H1 (cell line): Measurements from ENCODE around the gene ADCY2. TPM values are rescaled to one million over a fixed set of nuclear protein-coding genes. Genes with fewer than 3 reads are reported as not detected.

Experiments used
- CTCF ChIA-PET: fragments of 300-600 bp; sonication (Branson Sonifier 250); formaldehyde crosslinking; loops from one replicate; lab custom pipeline; 2021; ENCODE audit not compliant: partially characterized antibody; lab: Charles Lee
- POLR2A ChIA-PET: fragments of 300-600 bp; sonication (Branson Sonifier 250); formaldehyde crosslinking; loops from one replicate; lab custom pipeline; 2021; ENCODE audit warnings: inconsistent platforms; ENCODE audit not compliant: partially characterized antibody; lab: Charles Lee
- DNase-seq, 2 experiments: peaks; one replicate each; pipeline versions ENCODE4 v3.0.0 to v3.0.0-alpha.2; 2010 to 2022; ENCODE audit warnings: low spot score in 2 of 2, low read depth in 1 of 2, mixed read lengths in 1 of 2
- FAIRE-seq: peaks from 2 replicates; lab custom pipeline; 2011; peaks lifted over from hg19 to GRCh38; lab: Jason Lieb, UNC
- H2AFZ ChIP-seq: 2 replicates; pipeline ENCODE4 v1.8.1; 2012; ENCODE audit warnings: low read length, inconsistent platforms
- H2AK5ac ChIP-seq: 2 replicates; pipeline ENCODE4 v1.6.1; 2013; ENCODE audit warnings: low read depth, low read length
- H2BK120ac ChIP-seq: replicated peaks from 2 replicates; pipeline ENCODE3; 2013; ENCODE audit warnings: low read depth, low read length, inconsistent platforms
- H2BK12ac ChIP-seq: 2 replicates; pipeline ENCODE4 v1.6.1; 2013; ENCODE audit warnings: low read depth, low read length
- H2BK15ac ChIP-seq: 2 replicates; pipeline ENCODE4 v1.6.1; 2013; ENCODE audit warnings: low read length
- H2BK20ac ChIP-seq: 2 replicates; pipeline ENCODE4 v1.6.1; 2013; ENCODE audit warnings: low read length
- H2BK5ac ChIP-seq: 2 replicates; pipeline ENCODE4 v1.6.1; 2013; ENCODE audit warnings: low read depth, low read length
- H3K14ac ChIP-seq: 2 replicates; pipeline ENCODE4 v1.6.1; 2013; ENCODE audit warnings: inconsistent platforms; ENCODE audit not compliant: insufficient read length
- H3K18ac ChIP-seq: 2 replicates; pipeline ENCODE4 v1.6.1; 2013; ENCODE audit warnings: low read length; ENCODE audit errors: extremely low read depth
- H3K23ac ChIP-seq: 2 replicates; pipeline ENCODE4 v1.6.1; 2013; ENCODE audit warnings: inconsistent platforms; ENCODE audit not compliant: insufficient read length
- H3K23me2 ChIP-seq: 2 replicates; pipeline ENCODE4 v1.6.1; 2013; ENCODE audit warnings: low read depth, low read length
- H3K27ac ChIP-seq: 2 replicates; pipeline ENCODE4 v1.6.1; 2011; ENCODE audit warnings: low read depth, low read length, inconsistent platforms
- H3K27me3 ChIP-seq, 4 experiments: replicated peaks in 1 of 4; 1 replicate in 1 of 4; 2 replicates in 3 of 4; pipeline versions ENCODE4 v1.6.1 to v1.8.1; 2011 to 2013; ENCODE audit warnings: low read length in 3 of 4, mild to moderate bottlenecking in 3 of 4, inconsistent platforms in 2 of 4, mixed read lengths in 2 of 4, moderate library complexity in 1 of 4; ENCODE audit not compliant: control insufficient read depth in 3 of 4, insufficient read depth in 3 of 4; ENCODE audit errors: extremely low read depth in 1 of 4
- H3K36me3 ChIP-seq, 4 experiments: 2 replicates each; pipeline versions ENCODE4 v1.6.1 to v1.8.1; 2011 to 2013; ENCODE audit warnings: mild to moderate bottlenecking in 4 of 4, low read length in 3 of 4, moderate library complexity in 2 of 4, control low read depth in 1 of 4, inconsistent platforms in 1 of 4; ENCODE audit not compliant: insufficient read depth in 4 of 4, control insufficient read depth in 2 of 4
- H3K4ac ChIP-seq: replicated peaks from 2 replicates; pipeline ENCODE3; 2013; ENCODE audit warnings: low read length, low read depth, mixed read lengths, inconsistent platforms; ENCODE audit not compliant: insufficient read length
- H3K4me1 ChIP-seq, 4 experiments: replicated peaks in 1 of 4; 1 replicate in 1 of 4; 2 replicates in 3 of 4; pipeline versions ENCODE4 v1.6.1 to v1.8.1; 2011 to 2013; ENCODE audit warnings: low read length in 3 of 4, inconsistent platforms in 2 of 4, mixed read lengths in 1 of 4; ENCODE audit not compliant: insufficient read depth in 4 of 4, control insufficient read depth in 3 of 4
- H3K4me2 ChIP-seq, 2 experiments: 2 replicates each; pipeline versions ENCODE4 v1.6.1 to v1.8.1; 2011 to 2013; ENCODE audit warnings: low read depth in 2 of 2, low read length in 2 of 2, control low read depth in 1 of 2, inconsistent platforms in 1 of 2, mild to moderate bottlenecking in 1 of 2; ENCODE audit not compliant: insufficient read depth in 1 of 2
- H3K4me3 ChIP-seq, 4 experiments: fragments of 200-600, 300-600 bp in 1 of 4; sonication (generic), shearing (Covaris generic), sonication (Bioruptor Twin) in 1 of 4; 2 replicates each; pipeline versions ENCODE4 v1.5.1 to v1.8.1; 2011 to 2016; ENCODE audit warnings: low read length in 4 of 4, low read depth in 3 of 4, control low read depth in 2 of 4, inconsistent platforms in 2 of 4, mild to moderate bottlenecking in 2 of 4, mixed read lengths in 1 of 4, moderate library complexity in 1 of 4; ENCODE audit not compliant: insufficient read depth in 2 of 4; ENCODE audit errors: extremely low read depth in 1 of 4
- H3K56ac ChIP-seq: replicated peaks from 2 replicates; pipeline ENCODE3; 2013; ENCODE audit warnings: low read depth, mild to moderate bottlenecking, mixed read lengths, low read length, inconsistent platforms; ENCODE audit not compliant: insufficient read length
- H3K79me1 ChIP-seq: 2 replicates; pipeline ENCODE4 v1.6.1; 2013; ENCODE audit warnings: low read depth, low read length, control low read depth
- H3K79me2 ChIP-seq, 2 experiments: 2 replicates each; pipeline versions ENCODE4 v1.6.1 to v1.8.1; 2012 to 2013; ENCODE audit warnings: low read length in 2 of 2, mild to moderate bottlenecking in 2 of 2, inconsistent platforms in 1 of 2; ENCODE audit not compliant: insufficient read depth in 2 of 2, control insufficient read depth in 1 of 2
- H3K9ac ChIP-seq, 4 experiments: replicated peaks in 1 of 4; 1 replicate in 1 of 4; 2 replicates in 3 of 4; pipeline versions ENCODE4 v1.6.1 to v1.8.1; 2011 to 2013; ENCODE audit warnings: low read depth in 3 of 4, low read length in 3 of 4, control low read depth in 2 of 4, mild to moderate bottlenecking in 2 of 4, moderate library complexity in 2 of 4, inconsistent platforms in 1 of 4; ENCODE audit errors: extremely low read depth in 1 of 4
- H3K9me3 ChIP-seq, 2 experiments: 2 replicates each; pipeline versions ENCODE4 v1.6.1 to v1.8.1; 2012 to 2013; ENCODE audit warnings: mild to moderate bottlenecking in 2 of 2, moderate library complexity in 2 of 2, control low read depth in 1 of 2, inconsistent platforms in 1 of 2, low read depth in 1 of 2, low read length in 1 of 2, mixed read lengths in 1 of 2; ENCODE audit not compliant: insufficient read depth in 2 of 2
- H4K20me1 ChIP-seq, 2 experiments: replicated peaks in 1 of 2; 2 replicates each; pipeline versions ENCODE3 to v1.8.1; 2011 to 2013; ENCODE audit warnings: inconsistent platforms in 2 of 2, low read length in 2 of 2, mild to moderate bottlenecking in 1 of 2; ENCODE audit not compliant: insufficient read depth in 2 of 2, control insufficient read depth in 1 of 2
- H4K5ac ChIP-seq: 2 replicates; pipeline ENCODE4 v1.6.1; 2013; ENCODE audit warnings: low read length, low read depth, mixed read lengths, inconsistent platforms; ENCODE audit not compliant: insufficient read length
- H4K8ac ChIP-seq: 2 replicates; pipeline ENCODE4 v1.8.0; 2013; ENCODE audit warnings: mild to moderate bottlenecking, moderate library complexity, low read length, inconsistent platforms; ENCODE audit not compliant: insufficient read depth; ENCODE audit errors: extremely low read depth
- H4K91ac ChIP-seq: replicated peaks from 2 replicates; pipeline ENCODE3; 2013; ENCODE audit warnings: low read length, mixed read lengths, inconsistent platforms; ENCODE audit not compliant: insufficient read length
- ATF2 ChIP-seq: IDR thresholded peaks from 2 replicates; pipeline ENCODE4 v1.6.1; 2012; ENCODE audit warnings: low read length, inconsistent platforms
- CTBP2 ChIP-seq: IDR thresholded peaks from 2 replicates; pipeline ENCODE4 v1.7.0; 2011; ENCODE audit warnings: borderline replicate concordance, mild to moderate bottlenecking, moderate library complexity, mixed read lengths, low read length; ENCODE audit not compliant: insufficient read depth, insufficient read length
- KDM4A ChIP-seq: IDR thresholded peaks from one replicate; pipeline ENCODE4 v1.7.1; 2012; ENCODE audit warnings: low read depth, mild to moderate bottlenecking, moderate library complexity, low read length, inconsistent platforms; ENCODE audit not compliant: severe bottlenecking
- WGBS, 2 experiments: shearing (Covaris generic) in 1 of 2; methylation state at CpG; one replicate each; pipeline versions ENCODE4 v1.1.6 to v1.1.7; 2013 to 2015; ENCODE audit warnings: low lambda C conversion rate in 2 of 2, mixed read lengths in 2 of 2, inconsistent platforms in 1 of 2, low coverage in 1 of 2, missing lambda C conversion rate in 1 of 2; ENCODE audit not compliant: insufficient replicate concordance in 2 of 2, insufficient coverage in 1 of 2, insufficient read length in 1 of 2; ENCODE audit errors: extremely low coverage in 1 of 2, missing lambda C conversion rate in 1 of 2; 5-methylcytosine and 5-hydroxymethylcytosine counted together
- polyA plus RNA-seq, 7 experiments: library from polyadenylated mRNA; depleted of rRNA in 3 of 7; stranded (reverse) in 5 of 7; unstranded in 2 of 7; fragments of >200 nt in 5 of 7; fragments of 200-250 nt in 2 of 7; gene quantifications; 1 replicate in 5 of 7; 2 replicates in 1 of 7; 4 replicates in 1 of 7; pipeline versions ENCODE4 v1.2.1 to v1.2.3, GENCODE V29; 2011 to 2013; ENCODE audit warnings: missing spikeins in 2 of 7, mixed read lengths in 2 of 7
- total RNA-seq: library from RNA; stranded (reverse); fragmentation: NEBNext Ultra II Directional; extraction: Animal tissue kit (Norgen Biotek cat#: 25700); gene quantifications from 2 replicates; pipeline ENCODE4 v1.2.1, GENCODE V29; 2021

The ADCY2 gene
- total and polyA plus RNA-seq, 2 of the 8 experiments (the other 6 are each of a cell fraction or from before 2014, with no cell fraction given) = 35.8 to 122 TPM

- H3K4me1 ChIP-seq = no peaks in the 10 kb centered on the region
- no peak for DNase-seq
- TF ChIP-seq KDM4A (no peak), CTBP2 (no peak), ATF2 (no peak)
- TF ChIP-seq, all 59 proteins: peak for 0
- Histone ChIP-seq H3K23ac (no peak overlapping the region), H3K27ac (no peak overlapping the region), H3K18ac (no peak overlapping the region), H3K79me2 (peaks cover 0 to 4% of the 10 kb centered on the region in 2 experiments; a peak in 1 of 4 replicates), H2BK120ac (no peak overlapping the region), H4K5ac (no peak overlapping the region), H2BK15ac (no peak overlapping the region), H2BK12ac (no peak overlapping the region), H2AK5ac (no peak overlapping the region), H3K36me3 (peaks cover 0 to 5% (median 0%) of the 10 kb centered on the region in 4 experiments; a peak in 1 of 8 replicates), H2BK20ac (no peak overlapping the region), H3K56ac (no peak overlapping the region), H3K14ac (no peak overlapping the region), H4K20me1 (peaks cover 0 to 2% of the 10 kb centered on the region in 2 experiments), H3K4me3 (no peak overlapping the region), H3K9me3 (peaks cover 0 to 2% of the 10 kb centered on the region in 2 experiments; a peak in 1 of 4 replicates), H4K8ac (no peak overlapping the region), H3K23me2 (no peaks in the 10 kb centered on the region), H3K79me1 (no peaks in the 10 kb centered on the region), H3K9ac (no peak overlapping the region), H4K91ac (no peak overlapping the region), H2AFZ (no peak overlapping the region), H3K27me3 (no peaks in the 10 kb centered on the region), H3K4me2 (no peak overlapping the region), H2BK5ac (no peak overlapping the region), H3K4ac (no peak overlapping the region)
- no peak for FAIRE-seq
- CTCF ChIA-PET = interaction anchor here (0.6 to 12.2 kb wide), 7 partner anchors 10 to 1017 kb away, joined by 3 to 84 read pairs (median 3); no protein-coding TSS in a partner anchor
- POLR2A ChIA-PET = no interaction called here
- WGBS, 2 experiments = 90% methylated on average over 7 of the region's 7 CpGs; no CpG with 5 or more reads in 1 of the 2 experiments
Observed at GRCh38 chr5:7671381-7671993, 275.5 kb downstream of the ADCY2 start.
